Bronchial epithelial cell (primary cell): ENCODE results near the gene PDSS2. TPM values are rescaled to one million over a fixed set of nuclear protein-coding genes. Genes with fewer than 3 reads are reported as not detected.
"Not testable (repeated sequence)": the region's sequence is repeated elsewhere in the genome, so short reads cannot be mapped to it uniquely, and the experiment has no call there.

Experiments used
- DNase-seq: peaks from one replicate; pipeline ENCODE4 v3.0.0-alpha.2; 2010; ENCODE audit warnings: low read depth
- FAIRE-seq: peaks from 2 replicates; lab custom pipeline; 2011; peaks lifted over from hg19 to GRCh38; lab: Jason Lieb, UNC
- H3K27me3 ChIP-seq: 2 replicates; pipeline ENCODE4 v1.5.1; 2011; ENCODE audit warnings: low read length; ENCODE audit not compliant: control insufficient read depth, insufficient read depth
- H3K36me3 ChIP-seq: 2 replicates; pipeline ENCODE4 v1.5.1; 2011; ENCODE audit warnings: low read length; ENCODE audit not compliant: control insufficient read depth, insufficient read depth
- H3K4me3 ChIP-seq: 2 replicates; pipeline ENCODE4 v1.5.1; 2011; ENCODE audit warnings: mild to moderate bottlenecking, low read depth, low read length, control low read depth
- total RNA-seq: library from RNA; depleted of rRNA; stranded (reverse); fragments of >200 nt; gene quantifications from 2 replicates; pipeline ENCODE4 v1.2.1, GENCODE V29; 2014
- TF ChIP-seq, protein P1 (sequence below): IDR thresholded peaks from 2 replicates; pipeline ENCODE4 v1.5.1; 2011; ENCODE audit warnings: mild to moderate bottlenecking, moderate library complexity, low read length, control low read depth, inconsistent platforms; ENCODE audit not compliant: insufficient read depth, severe bottlenecking

Gene PDSS2
- total RNA-seq, 1 donor from 2014 or later = 18.2 TPM

DNA sequence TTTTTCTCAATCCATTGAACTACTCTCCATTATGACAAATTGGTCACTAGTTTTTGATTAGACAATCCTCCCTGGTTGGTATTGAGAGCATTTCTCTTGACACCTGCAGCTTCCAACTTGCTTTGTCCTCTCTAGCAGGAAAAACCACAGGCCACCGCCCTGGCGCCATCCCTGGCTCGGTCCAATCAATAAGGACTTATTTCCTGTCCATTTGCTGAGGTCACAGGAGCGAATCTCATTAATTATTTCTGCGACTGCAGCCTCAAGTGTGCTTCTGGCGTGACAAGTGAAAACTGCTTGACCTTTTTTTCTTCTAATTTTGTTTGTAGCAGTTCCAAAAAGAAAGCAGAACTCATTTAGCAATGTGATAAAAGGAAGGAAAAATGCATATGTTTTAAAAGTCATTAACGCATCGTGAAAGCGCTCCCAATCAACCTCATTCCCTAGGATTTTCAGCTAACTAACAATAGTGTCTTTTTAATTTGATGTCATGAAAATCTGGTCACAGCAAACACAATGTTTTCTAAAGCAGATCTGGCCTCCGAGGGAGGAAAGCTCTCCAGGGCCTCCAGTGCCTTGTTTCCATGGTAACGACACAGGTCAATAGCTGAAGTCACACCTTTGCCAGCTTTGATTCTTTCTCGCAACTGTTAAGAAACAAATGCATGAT lies 305.1 kb downstream of the PDSS2 start:
- no peak for DNase-seq
- Histone ChIP-seq H3K27me3 (no peaks in the 10 kb centered on the region), H3K36me3 (no peaks in the 10 kb centered on the region), H3K4me3 (no peak overlapping the region)
- TF ChIP-seq, protein P1, sequence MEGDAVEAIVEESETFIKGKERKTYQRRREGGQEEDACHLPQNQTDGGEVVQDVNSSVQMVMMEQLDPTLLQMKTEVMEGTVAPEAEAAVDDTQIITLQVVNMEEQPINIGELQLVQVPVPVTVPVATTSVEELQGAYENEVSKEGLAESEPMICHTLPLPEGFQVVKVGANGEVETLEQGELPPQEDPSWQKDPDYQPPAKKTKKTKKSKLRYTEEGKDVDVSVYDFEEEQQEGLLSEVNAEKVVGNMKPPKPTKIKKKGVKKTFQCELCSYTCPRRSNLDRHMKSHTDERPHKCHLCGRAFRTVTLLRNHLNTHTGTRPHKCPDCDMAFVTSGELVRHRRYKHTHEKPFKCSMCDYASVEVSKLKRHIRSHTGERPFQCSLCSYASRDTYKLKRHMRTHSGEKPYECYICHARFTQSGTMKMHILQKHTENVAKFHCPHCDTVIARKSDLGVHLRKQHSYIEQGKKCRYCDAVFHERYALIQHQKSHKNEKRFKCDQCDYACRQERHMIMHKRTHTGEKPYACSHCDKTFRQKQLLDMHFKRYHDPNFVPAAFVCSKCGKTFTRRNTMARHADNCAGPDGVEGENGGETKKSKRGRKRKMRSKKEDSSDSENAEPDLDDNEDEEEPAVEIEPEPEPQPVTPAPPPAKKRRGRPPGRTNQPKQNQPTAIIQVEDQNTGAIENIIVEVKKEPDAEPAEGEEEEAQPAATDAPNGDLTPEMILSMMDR = no peak
- FAIRE-seq = no peak

DNA sequence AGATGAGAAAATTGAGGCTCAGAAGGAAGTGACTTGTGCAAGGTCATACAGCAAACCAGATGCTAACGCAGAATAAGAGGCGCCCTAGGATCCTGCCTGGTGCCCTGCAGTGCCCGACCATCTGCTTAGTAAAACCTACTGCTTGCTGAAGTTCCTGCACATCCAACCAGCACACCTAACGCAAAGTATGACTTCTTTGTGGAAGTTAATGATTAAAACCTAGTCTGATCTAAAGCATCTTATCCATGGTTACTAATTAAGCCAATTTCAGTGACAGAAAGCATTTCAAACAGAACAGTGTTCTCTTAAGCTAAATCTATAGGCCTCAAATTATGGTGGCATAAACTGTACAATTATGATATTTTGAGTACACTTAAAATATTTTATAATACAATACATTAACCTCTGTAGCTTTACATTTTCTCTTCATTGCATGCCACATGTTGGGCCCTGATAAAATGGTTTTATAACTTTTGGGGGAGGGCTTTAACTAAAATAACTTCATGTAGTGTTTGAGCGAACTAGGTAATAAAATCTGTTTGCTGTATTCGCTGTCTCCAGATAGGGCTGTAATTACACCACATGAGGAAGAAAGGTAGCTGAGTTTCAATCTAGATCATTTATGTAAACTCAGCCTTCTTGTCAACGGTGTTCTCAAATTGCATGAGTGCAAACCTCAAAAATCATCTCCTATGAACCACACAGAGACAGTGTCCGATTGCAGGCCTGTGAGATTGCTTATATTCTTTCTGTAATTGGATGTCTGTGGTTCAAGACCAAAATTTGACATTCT lies 306.5 kb downstream of the PDSS2 start:
- H3K36me3 ChIP-seq = no peaks in the 10 kb centered on the region
- no peak overlapping the region for H3K4me3 ChIP-seq
- FAIRE-seq (no peak), DNase-seq (no peak)
- TF ChIP-seq, protein P1 = no peak
- no peaks in the 10 kb centered on the region for H3K27me3 ChIP-seq

DNA sequence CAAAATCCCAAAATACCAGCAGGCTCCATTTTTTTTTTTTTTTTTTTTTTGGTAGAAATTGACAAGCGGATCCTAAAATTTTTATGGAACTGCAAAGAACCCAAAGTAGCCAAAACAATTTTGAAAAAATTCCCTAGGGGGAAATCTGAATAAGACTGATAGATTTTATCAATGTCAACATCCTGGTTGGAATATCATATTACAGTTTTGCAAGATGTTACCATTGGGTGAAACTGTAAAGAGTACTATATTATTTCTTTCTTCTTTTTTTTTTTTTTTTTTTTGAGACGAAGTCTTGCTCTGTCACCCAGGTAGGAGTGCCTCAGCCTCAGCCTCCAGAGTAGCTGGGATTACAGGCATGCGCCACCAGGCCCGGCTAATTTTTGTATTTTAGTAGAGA lies 314.7 kb downstream of the PDSS2 start:
- DNase-seq (no peak), FAIRE-seq (no peak)
- no peak overlapping the region for H3K4me3 ChIP-seq
- no peaks in the 10 kb centered on the region for H3K27me3 ChIP-seq
- no peaks in the 10 kb centered on the region for H3K36me3 ChIP-seq
- TF ChIP-seq, protein P1 = no peak

DNA sequence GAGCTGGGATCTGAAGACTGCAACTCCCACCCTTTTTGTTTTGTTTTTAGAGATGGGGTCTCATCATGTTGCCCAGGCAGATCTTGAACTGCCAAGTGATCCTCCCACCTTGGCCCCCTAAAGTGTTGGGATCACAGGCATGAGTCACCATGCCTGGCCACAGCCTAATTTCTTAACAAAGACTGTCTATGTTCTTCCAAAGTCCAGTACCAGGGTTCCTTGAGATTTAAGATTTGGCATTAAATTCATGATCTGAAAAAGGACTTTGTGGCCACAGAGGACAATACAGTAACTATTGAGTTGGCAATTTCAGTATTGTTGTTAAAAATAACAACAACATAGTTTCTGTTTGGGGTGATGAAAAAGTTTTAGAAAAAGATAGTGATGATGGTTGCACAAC lies 315.4 kb downstream of the PDSS2 start:
- no peaks in the 10 kb centered on the region for H3K27me3 ChIP-seq
- TF ChIP-seq, protein P1 = no peak
- H3K36me3 ChIP-seq = no peaks in the 10 kb centered on the region
- DNase-seq = no peak
- no peak overlapping the region for H3K4me3 ChIP-seq
- FAIRE-seq = no peak

DNA sequence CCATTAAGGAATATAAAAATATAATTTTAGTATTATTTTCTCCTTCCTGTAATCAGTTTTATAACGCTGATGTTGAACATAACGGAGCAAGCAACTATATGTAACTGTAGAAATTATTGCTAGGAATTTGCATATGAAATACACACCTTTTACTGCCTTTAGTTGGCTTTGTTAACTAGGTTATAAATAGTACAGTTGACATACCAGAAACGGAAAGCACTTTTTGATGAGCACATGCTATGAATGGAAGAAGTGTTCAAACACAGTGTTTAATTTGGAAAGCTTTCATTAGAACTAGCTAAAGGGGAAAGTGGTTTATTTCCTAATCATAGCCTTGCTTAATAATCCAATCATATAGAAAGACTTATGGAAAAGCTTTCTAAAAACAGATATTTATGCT lies 318.8 kb downstream of the PDSS2 start:
- Histone ChIP-seq H3K4me3 (no peak overlapping the region), H3K27me3 (no peaks in the 10 kb centered on the region), H3K36me3 (no peaks in the 10 kb centered on the region)
- no peak for DNase-seq
- TF ChIP-seq, protein P1 = no peak
- FAIRE-seq = no peak

DNA sequence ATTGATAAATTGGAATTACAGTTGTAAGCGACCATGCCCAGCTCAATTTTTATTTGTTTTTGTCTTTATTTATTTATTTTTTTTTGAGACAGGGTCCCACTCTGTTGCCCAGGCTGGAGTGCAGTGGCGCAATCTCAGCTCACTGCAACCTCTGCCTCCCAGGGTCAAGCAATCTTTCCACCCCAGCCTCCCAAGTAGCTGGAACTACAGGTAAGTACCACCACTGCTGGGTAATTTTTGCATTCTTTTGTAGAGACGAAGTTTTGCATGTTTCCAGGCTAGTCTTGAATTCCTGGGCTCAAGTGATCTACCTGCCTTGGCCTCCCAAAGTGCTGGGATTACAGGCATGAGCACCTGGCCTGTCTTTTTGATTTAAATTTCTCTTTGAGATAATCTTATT lies 323.0 kb downstream of the PDSS2 start:
- not testable (repeated sequence) for FAIRE-seq, H3K4me3 ChIP-seq, H3K27me3 ChIP-seq, H3K36me3 ChIP-seq, DNase-seq

DNA sequence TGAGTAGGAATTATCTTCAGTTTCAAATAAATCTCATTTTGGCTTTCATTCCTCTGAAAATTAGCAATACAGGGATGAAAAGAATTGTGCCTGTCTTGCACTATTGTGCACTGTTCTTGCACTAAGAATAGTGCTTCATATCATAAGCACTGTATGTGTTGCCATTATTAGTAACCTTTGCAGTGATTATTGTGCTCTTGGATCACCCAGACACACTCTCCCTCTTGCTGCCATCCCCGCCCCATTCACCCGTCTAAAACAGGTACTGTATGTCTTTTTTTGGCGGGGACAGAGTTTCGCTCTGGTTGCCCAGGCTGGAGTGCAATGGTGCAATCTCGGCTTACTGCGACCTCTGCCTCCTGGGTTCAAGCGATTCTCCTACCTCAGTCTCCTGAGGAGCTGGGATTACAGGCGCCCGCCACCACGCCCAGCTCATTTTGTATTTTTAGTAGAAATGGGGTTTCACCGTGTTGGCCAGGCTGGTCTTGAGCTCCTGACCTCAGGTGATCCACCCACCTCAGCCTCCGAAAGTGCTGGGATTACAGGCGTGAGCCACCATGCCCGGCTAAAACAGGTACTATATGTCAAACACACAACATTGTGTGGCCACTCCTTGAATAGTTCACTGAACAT lies 324.2 kb downstream of the PDSS2 start:
- not testable (repeated sequence) for DNase-seq, FAIRE-seq, H3K36me3 ChIP-seq, H3K27me3 ChIP-seq, H3K4me3 ChIP-seq
